ENCODE data around the gene FANCC.

The FANCC gene

GRCh38 chr9:95181835-95182234 lies 135.7 kb downstream of the FANCC start:
- H3K27ac Mint-ChIP-seq: no peak overlapping the region
- peaks cover 10% of the 10 kb centered on the region for H3K36me3 Mint-ChIP-seq (ENCODE audit: low read depth)
- no peak for TF ChIP-seq CTCF (IDR thresholded peaks at IDR 0.05)
- no peaks in the 10 kb centered on the region for H3K9me3 Mint-ChIP-seq
- H3K4me3 Mint-ChIP-seq: no peak overlapping the region
- no peaks in the 10 kb centered on the region for H3K27me3 Mint-ChIP-seq (ENCODE audit: low read depth, poor library complexity)
- H3K4me1 Mint-ChIP-seq: peaks cover 19% of the 10 kb centered on the region
- DNase-seq: no peak

GRCh38 chr9:95181226-95181818 lies 136.2 kb downstream of the FANCC start:
- Mint-ChIP-seq H3K36me3 (ENCODE audit: low read depth) (peaks cover 8% of the 10 kb centered on the region), H3K9me3 (no peaks in the 10 kb centered on the region), H3K4me1 (peaks cover 22% of the 10 kb centered on the region), H3K4me3 (no peak overlapping the region), H3K27me3 (ENCODE audit: low read depth, poor library complexity) (no peaks in the 10 kb centered on the region), H3K27ac (no peak overlapping the region)
- DNase-seq: no peak
- TF ChIP-seq CTCF (IDR thresholded peaks at IDR 0.05): peak; percentile 63

GRCh38 chr9:95177617-95178016 lies 139.9 kb downstream of the FANCC start:
- Mint-ChIP-seq H3K9me3 (no peaks in the 10 kb centered on the region), H3K4me1 (peaks cover 24% of the 10 kb centered on the region), H3K27ac (no peak overlapping the region), H3K4me3 (no peak overlapping the region), H3K36me3 (ENCODE audit: low read depth) (no peaks in the 10 kb centered on the region), H3K27me3 (ENCODE audit: low read depth, poor library complexity) (no peaks in the 10 kb centered on the region)
- TF ChIP-seq CTCF (IDR thresholded peaks at IDR 0.05): no peak
- DNase-seq: no peak

- H3K4me3 Mint-ChIP-seq: no peak overlapping the region
- no peak for TF ChIP-seq CTCF (IDR thresholded peaks at IDR 0.05)
- H3K9me3 Mint-ChIP-seq: no peaks in the 10 kb centered on the region
- no peaks in the 10 kb centered on the region for H3K27me3 Mint-ChIP-seq (ENCODE audit: low read depth, poor library complexity)
- H3K27ac Mint-ChIP-seq: no peak overlapping the region
- no peak for DNase-seq
- H3K4me1 Mint-ChIP-seq: peaks cover 25% of the 10 kb centered on the region
- H3K36me3 Mint-ChIP-seq (ENCODE audit: low read depth): no peaks in the 10 kb centered on the region
Observed at GRCh38 chr9:95176755-95177319, 140.7 kb downstream of the FANCC start.

GRCh38 chr9:95175523-95175922 lies 142.0 kb downstream of the FANCC start:
- H3K27ac Mint-ChIP-seq: peak overlapping the region; percentile 43
- no peaks in the 10 kb centered on the region for H3K27me3 Mint-ChIP-seq (ENCODE audit: low read depth, poor library complexity)
- no peaks in the 10 kb centered on the region for H3K9me3 Mint-ChIP-seq
- H3K36me3 Mint-ChIP-seq (ENCODE audit: low read depth): no peaks in the 10 kb centered on the region
- no peak overlapping the region for H3K4me3 Mint-ChIP-seq
- H3K4me1 Mint-ChIP-seq: peaks cover 38% of the 10 kb centered on the region
- TF ChIP-seq CTCF (IDR thresholded peaks at IDR 0.05): no peak
- no peak for DNase-seq

GRCh38 chr9:95174038-95174437 lies 143.5 kb downstream of the FANCC start:
- H3K9me3 Mint-ChIP-seq: no peaks in the 10 kb centered on the region
- H3K27ac Mint-ChIP-seq: no peak overlapping the region

More at GRCh38 chr9:95174038-95174437, 143.5 kb downstream of the FANCC start:
- DNase-seq: no peak
- H3K27me3 Mint-ChIP-seq (ENCODE audit: low read depth, poor library complexity): no peaks in the 10 kb centered on the region
- peaks cover 9% of the 10 kb centered on the region for H3K36me3 Mint-ChIP-seq (ENCODE audit: low read depth)
- TF ChIP-seq CTCF (IDR thresholded peaks at IDR 0.05): no peak
- H3K4me1 Mint-ChIP-seq: peaks cover 46% of the 10 kb centered on the region
- H3K4me3 Mint-ChIP-seq: no peak overlapping the region

All from nephron progenitor cell (in vitro differentiated cells).